ENCODE results near the gene HAND2. TPM values are rescaled to one million over a fixed set of nuclear protein-coding genes. Genes with fewer than 3 reads are reported as not detected.

The HAND2 gene
- total and polyA plus RNA-seq, 2 of the 13 experiments (the other 11 are each of a cell fraction or from before 2014, with no cell fraction given) = not detected

DNA sequence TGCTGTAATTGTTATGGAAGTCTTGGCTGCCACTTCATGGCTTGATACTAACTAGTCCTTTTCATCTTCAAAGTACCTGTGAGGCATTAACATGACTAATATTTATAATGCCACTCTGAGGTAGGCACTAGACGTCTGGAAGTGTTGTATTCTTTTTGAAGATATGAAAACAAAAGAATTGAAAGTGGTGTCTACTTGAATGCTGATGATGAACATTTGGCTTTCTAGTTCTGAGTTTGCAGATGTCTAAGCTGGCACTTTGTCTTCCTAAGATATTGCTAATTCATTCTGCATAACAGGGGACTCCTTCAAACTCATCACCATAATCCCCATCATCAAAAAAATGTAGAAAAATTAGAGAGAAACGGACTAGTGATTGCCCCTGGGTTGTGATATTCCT, 41.6 kb upstream of the HAND2 start:
- no peak for TF ChIP-seq RBFOX2 (IDR thresholded peaks at IDR 0.05; ENCODE audit: low read depth, low read length)
- no peak for TF ChIP-seq ISL2 (CRISPR knock-in tag; IDR thresholded peaks at IDR 0.05)
- no peak for TF ChIP-seq TRIM24 (CRISPR knock-in tag; IDR thresholded peaks at IDR 0.05)
- TF ChIP-seq ZFP82 (CRISPR knock-in tag; IDR thresholded peaks at IDR 0.05; ENCODE audit: borderline replicate concordance) = no peak
- TF ChIP-seq ZNF468 (CRISPR knock-in tag; IDR thresholded peaks at IDR 0.05) = no peak
- no peak for TF ChIP-seq TBP (CRISPR knock-in tag; IDR thresholded peaks at IDR 0.05)
- TF ChIP-seq, protein P1, sequence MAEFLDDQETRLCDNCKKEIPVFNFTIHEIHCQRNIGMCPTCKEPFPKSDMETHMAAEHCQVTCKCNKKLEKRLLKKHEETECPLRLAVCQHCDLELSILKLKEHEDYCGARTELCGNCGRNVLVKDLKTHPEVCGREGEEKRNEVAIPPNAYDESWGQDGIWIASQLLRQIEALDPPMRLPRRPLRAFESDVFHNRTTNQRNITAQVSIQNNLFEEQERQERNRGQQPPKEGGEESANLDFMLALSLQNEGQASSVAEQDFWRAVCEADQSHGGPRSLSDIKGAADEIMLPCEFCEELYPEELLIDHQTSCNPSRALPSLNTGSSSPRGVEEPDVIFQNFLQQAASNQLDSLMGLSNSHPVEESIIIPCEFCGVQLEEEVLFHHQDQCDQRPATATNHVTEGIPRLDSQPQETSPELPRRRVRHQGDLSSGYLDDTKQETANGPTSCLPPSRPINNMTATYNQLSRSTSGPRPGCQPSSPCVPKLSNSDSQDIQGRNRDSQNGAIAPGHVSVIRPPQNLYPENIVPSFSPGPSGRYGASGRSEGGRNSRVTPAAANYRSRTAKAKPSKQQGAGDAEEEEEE (CRISPR knock-in tag; IDR thresholded peaks at IDR 0.05; ENCODE audit: borderline replicate concordance) = no peak
- no peak for TF ChIP-seq ATM (IDR thresholded peaks at IDR 0.05; ENCODE audit: borderline replicate concordance)
- TF ChIP-seq JUN (CRISPR knock-in tag; IDR thresholded peaks at IDR 0.05) = no peak
- no peak for TF ChIP-seq ZSCAN5A (CRISPR knock-in tag; IDR thresholded peaks at IDR 0.05; ENCODE audit: borderline replicate concordance)
- TF ChIP-seq, protein P2, sequence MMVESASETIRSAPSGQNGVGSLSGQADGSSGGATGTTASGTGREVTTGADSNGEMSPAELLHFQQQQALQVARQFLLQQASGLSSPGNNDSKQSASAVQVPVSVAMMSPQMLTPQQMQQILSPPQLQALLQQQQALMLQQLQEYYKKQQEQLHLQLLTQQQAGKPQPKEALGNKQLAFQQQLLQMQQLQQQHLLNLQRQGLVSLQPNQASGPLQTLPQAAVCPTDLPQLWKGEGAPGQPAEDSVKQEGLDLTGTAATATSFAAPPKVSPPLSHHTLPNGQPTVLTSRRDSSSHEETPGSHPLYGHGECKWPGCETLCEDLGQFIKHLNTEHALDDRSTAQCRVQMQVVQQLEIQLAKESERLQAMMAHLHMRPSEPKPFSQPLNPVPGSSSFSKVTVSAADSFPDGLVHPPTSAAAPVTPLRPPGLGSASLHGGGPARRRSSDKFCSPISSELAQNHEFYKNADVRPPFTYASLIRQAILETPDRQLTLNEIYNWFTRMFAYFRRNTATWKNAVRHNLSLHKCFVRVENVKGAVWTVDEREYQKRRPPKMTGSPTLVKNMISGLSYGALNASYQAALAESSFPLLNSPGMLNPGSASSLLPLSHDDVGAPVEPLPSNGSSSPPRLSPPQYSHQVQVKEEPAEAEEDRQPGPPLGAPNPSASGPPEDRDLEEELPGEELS (CRISPR knock-in tag; IDR thresholded peaks at IDR 0.05) = no peak
- no peak for TF ChIP-seq NCOA2 (CRISPR knock-in tag; IDR thresholded peaks at IDR 0.05)
- no peak for TF ChIP-seq SPEN (CRISPR knock-in tag; IDR thresholded peaks at IDR 0.05; ENCODE audit: low read depth)
- TF ChIP-seq KAT8 (CRISPR knock-in tag; IDR thresholded peaks at IDR 0.05) = no peak
- TF ChIP-seq, protein P3, sequence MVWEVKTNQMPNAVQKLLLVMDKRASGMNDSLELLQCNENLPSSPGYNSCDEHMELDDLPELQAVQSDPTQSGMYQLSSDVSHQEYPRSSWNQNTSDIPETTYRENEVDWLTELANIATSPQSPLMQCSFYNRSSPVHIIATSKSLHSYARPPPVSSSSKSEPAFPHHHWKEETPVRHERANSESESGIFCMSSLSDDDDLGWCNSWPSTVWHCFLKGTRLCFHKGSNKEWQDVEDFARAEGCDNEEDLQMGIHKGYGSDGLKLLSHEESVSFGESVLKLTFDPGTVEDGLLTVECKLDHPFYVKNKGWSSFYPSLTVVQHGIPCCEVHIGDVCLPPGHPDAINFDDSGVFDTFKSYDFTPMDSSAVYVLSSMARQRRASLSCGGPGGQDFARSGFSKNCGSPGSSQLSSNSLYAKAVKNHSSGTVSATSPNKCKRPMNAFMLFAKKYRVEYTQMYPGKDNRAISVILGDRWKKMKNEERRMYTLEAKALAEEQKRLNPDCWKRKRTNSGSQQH (CRISPR knock-in tag; IDR thresholded peaks at IDR 0.05; ENCODE audit: low read depth) = no peak
- TF ChIP-seq JARID2 (CRISPR knock-in tag; IDR thresholded peaks at IDR 0.05; ENCODE audit: insufficient replicate concordance) = no peak
- H3K36me3 ChIP-seq (replicated peaks in 1 of 2; ENCODE audit: control insufficient read depth in 1 of 2, insufficient read depth in 2 of 2, low read length in 2 of 2) = no peaks in the 10 kb centered on the region
- intact Hi-C loops (cut with micrococcal nuclease; ENCODE audit: unreplicated experiment) = no loop called here
- FAIRE-seq (no peak), ATAC-seq (no peak), DNase-seq (ENCODE audit: low spot score) (no peak)
- H3K79me2 ChIP-seq (ENCODE audit: insufficient read depth, low read length) = no peaks in the 10 kb centered on the region
- CTCF ChIA-PET (ENCODE audit: low intra/inter-chr PET ratio, low total read pairs) = no interaction called here
- H2AFZ ChIP-seq (ENCODE audit: low read length) = no peak overlapping the region
- no peaks in the 10 kb centered on the region for H4K20me1 ChIP-seq (ENCODE audit: insufficient read depth, low read length)
- no peak overlapping the region for H3K4me3 ChIP-seq (replicated peaks in 1 of 3; ENCODE audit: insufficient read depth in 1 of 3, low read depth in 2 of 3, low read length in 3 of 3)
- H3K9ac ChIP-seq (ENCODE audit: insufficient read depth, low read depth, low read length) = no peak overlapping the region
- in situ Hi-C loops (cut with HindIII; ENCODE audit: extremely low pct_ligation_motif_present, low pct_unique_long_range_greater_than_20kb) = no loop called here
- no peaks in the 10 kb centered on the region for H3K4me1 ChIP-seq (ENCODE audit: insufficient read depth, low read length)
- H3K9me3 ChIP-seq (ENCODE audit: low read length) = no peaks in the 10 kb centered on the region
- WGBS (ENCODE audit: low lambda C conversion rate) = 2% methylated on average over 2 of the region's 2 CpGs
- POLR2A ChIA-PET = no interaction called here
- no peaks in the 10 kb centered on the region for H3K27me3 ChIP-seq (ENCODE audit: control insufficient read depth in 1 of 2, insufficient read depth in 2 of 2, low read length in 2 of 2)
- H3K4me2 ChIP-seq (ENCODE audit: low read depth, low read length) = no peak overlapping the region
- no peak overlapping the region for H3K27ac ChIP-seq (ENCODE audit: extremely low read length, insufficient read depth, low read length)
- no TSS peak for BruUV-seq (replicated peaks)
